ENCODE measurements around the gene MYL12A.
"Not testable (repeated sequence)": the region's sequence is repeated elsewhere in the genome, so short reads cannot be mapped to it uniquely, and the experiment has no call there.

The MYL12A gene

DNA sequence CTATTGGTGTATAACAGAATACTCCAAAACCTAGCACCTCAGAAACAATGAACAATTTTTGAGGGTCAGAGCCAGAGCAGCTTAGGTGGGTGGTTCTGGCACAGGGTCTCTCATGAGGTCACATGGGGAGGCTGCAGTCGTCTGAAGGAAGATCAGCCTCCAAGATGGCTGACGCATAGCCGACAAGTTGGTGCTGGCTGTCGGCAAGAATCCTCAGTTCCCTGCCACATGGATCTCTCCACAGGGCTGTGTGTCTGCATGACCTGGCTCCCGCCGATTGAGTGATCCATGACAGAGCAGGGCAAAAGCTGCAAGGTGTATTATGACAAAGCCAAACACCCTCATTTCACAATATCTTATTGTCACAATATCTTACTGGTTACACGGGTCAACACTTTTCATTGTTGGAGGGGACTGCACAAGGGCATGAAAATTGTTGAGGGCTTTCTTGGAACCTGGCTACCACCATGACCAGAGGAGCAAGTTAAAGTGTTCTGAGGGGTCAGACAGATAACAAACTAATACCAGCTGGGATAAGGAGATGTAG lies 18.5 kb downstream of the MYL12A start:
- TF ChIP-seq MYC (IDR thresholded peaks at IDR 0.05; ENCODE audit: low read depth, low read length) (no peak), POLR2A (IDR thresholded peaks at IDR 0.05; ENCODE audit: extremely low read depth, insufficient read length) (no peak), CTCF (IDR thresholded peaks at IDR 0.05; ENCODE audit: low read depth, low read length) (no peak)
- TF ChIP-seq, protein P1, sequence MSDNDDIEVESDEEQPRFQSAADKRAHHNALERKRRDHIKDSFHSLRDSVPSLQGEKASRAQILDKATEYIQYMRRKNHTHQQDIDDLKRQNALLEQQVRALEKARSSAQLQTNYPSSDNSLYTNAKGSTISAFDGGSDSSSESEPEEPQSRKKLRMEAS (IDR thresholded peaks at IDR 0.05; ENCODE audit: low read depth, low read length), result no peak
- no peak overlapping the region for H3K4me3 ChIP-seq (ENCODE audit: low read depth, low read length)
- no peak for DNase-seq (ENCODE audit: low read depth)

GRCh38 chr18:3268306-3268705 lies 20.7 kb downstream of the MYL12A start:
- no peak overlapping the region for H3K4me3 ChIP-seq (ENCODE audit: low read depth, low read length)
- no peak for DNase-seq (ENCODE audit: low read depth)
- TF ChIP-seq CTCF (IDR thresholded peaks at IDR 0.05; ENCODE audit: low read depth, low read length) (no peak), MYC (IDR thresholded peaks at IDR 0.05; ENCODE audit: low read depth, low read length) (no peak)

DNA sequence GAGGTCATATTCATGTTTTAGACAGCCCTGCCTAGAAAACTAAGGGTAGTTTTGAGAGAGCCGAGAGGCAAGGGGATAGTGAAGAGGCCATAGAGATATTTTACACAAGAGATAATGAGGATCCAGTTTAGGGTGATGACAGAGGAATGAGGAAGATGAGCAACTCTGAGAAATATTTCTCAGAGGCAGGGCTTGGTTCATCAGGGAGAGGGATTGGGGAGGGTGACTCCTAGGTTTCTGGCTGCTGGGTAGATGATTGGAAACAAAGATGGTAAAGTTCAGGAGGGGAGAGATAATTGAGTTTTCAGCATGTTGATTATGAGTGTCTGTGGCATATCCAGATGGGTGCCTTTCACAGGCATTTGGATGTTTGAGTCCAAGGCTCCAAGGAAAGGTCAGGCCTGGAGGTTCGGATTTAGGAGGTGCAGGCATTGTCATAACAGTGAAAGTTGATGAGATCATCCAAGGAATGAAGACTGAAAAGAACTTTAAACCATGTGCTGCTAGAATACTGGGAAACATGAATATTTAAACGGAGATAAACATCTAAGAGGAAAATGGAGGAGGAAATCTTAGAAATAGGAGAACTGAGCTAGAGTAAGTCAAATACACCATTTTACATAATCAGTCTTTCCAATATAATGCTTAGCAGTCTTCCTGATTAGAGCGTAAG lies 21.8 kb downstream of the MYL12A start:
- H3K4me3 ChIP-seq (ENCODE audit: low read depth, low read length), result no peak overlapping the region
- TF ChIP-seq, protein P1 (IDR thresholded peaks at IDR 0.05; ENCODE audit: low read depth, low read length), result no peak
- TF ChIP-seq CTCF (IDR thresholded peaks at IDR 0.05; ENCODE audit: low read depth, low read length) (no peak), MYC (IDR thresholded peaks at IDR 0.05; ENCODE audit: low read depth, low read length) (no peak)
- no peak for DNase-seq (ENCODE audit: low read depth)

GRCh38 chr18:3269914-3270299 lies 22.3 kb downstream of the MYL12A start:
- no peak overlapping the region for H3K4me3 ChIP-seq (ENCODE audit: low read depth, low read length)
- DNase-seq (ENCODE audit: low read depth), result no peak
- TF ChIP-seq, protein P1 (IDR thresholded peaks at IDR 0.05; ENCODE audit: low read depth, low read length), result no peak
- TF ChIP-seq POLR2A (IDR thresholded peaks at IDR 0.05; ENCODE audit: extremely low read depth, insufficient read length), result no peak
- TF ChIP-seq CTCF (IDR thresholded peaks at IDR 0.05; ENCODE audit: low read depth, low read length), result no peak
- TF ChIP-seq MYC (IDR thresholded peaks at IDR 0.05; ENCODE audit: low read depth, low read length), result no peak

GRCh38 chr18:3273042-3273441 lies 25.4 kb downstream of the MYL12A start:
- TF ChIP-seq CTCF (IDR thresholded peaks at IDR 0.05; ENCODE audit: low read depth, low read length) (no peak), MYC (IDR thresholded peaks at IDR 0.05; ENCODE audit: low read depth, low read length) (no peak), POLR2A (IDR thresholded peaks at IDR 0.05; ENCODE audit: extremely low read depth, insufficient read length) (no peak)
- TF ChIP-seq, protein P1 (IDR thresholded peaks at IDR 0.05; ENCODE audit: low read depth, low read length), result no peak
- no peak overlapping the region for H3K4me3 ChIP-seq (ENCODE audit: low read depth, low read length)
- no peak for DNase-seq (ENCODE audit: low read depth)

DNA sequence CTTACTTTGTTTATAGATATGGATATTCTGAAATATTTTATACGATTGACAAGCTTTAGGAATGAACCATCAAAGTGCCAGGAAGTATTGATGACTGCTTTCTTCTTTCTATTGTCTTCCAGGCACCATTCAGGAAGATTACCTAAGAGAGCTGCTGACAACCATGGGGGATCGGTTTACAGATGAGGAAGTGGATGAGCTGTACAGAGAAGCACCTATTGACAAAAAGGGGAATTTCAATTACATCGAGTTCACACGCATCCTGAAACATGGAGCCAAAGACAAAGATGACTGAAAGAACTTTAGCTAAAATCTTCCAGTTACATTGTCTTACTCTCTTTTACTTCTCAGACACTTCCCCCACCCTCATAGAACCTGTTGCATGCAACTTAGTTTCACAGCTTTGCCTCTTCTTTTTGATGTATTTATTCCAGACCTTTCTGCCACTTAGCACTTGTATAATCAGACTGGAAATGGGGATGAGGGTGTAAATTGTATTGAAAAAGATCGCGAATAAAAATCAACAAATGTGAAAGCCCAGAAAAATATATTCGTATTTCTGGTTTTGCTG lies 30.1 kb downstream of the MYL12A start:
- not testable (repeated sequence) for DNase-seq (ENCODE audit: low read depth); H3K4me3 ChIP-seq (ENCODE audit: low read depth, low read length)

Data from NB4 (cell line).